HepG2 (cell line): ENCODE measurements around the gene TRPM1. TPM values are rescaled to one million over a fixed set of nuclear protein-coding genes. Genes with fewer than 3 reads are reported as not detected.

Source experiments
- ATAC-seq: fragments of 200-7000 bp; cut with Tn5 transposase; 3 replicates; pipeline ENCODE4 v1.9.1; 2020; ENCODE audit warnings: mild to moderate bottlenecking, moderate library complexity
- BruUV-seq: library from RNA; stranded (reverse); fragments of 400-500 nt; replicated peaks from 2 replicates; lab custom pipeline; 2021; lab: Mats Ljungman, UMichigan
- CTCF ChIA-PET: fragments of 300-600 bp; formaldehyde crosslinking; extraction: SDS; loops from one replicate; lab custom pipeline; 2021; ENCODE audit warnings: low total read pairs, inconsistent platforms, low intra/inter-chr PET ratio; lab: Yijun Ruan, JAX
- POLR2A ChIA-PET: fragments of 350-600 bp; sonication (Branson Sonifier 250); formaldehyde crosslinking; loops from one replicate; lab custom pipeline; 2020; ENCODE audit warnings: antibody characterized with exemption, inconsistent platforms; lab: Yijun Ruan, JAX
- DNase-seq: peaks from one replicate; pipeline ENCODE4 v3.0.0-alpha.2; 2015; ENCODE audit warnings: low spot score
- FAIRE-seq: peaks from 3 replicates; lab custom pipeline; 2011; peaks lifted over from hg19 to GRCh38; lab: Jason Lieb, UNC
- H2AFZ ChIP-seq: one replicate; pipeline ENCODE4 v1.6.1; 2011; ENCODE audit warnings: low read length, inconsistent platforms
- H3K27ac ChIP-seq: fragments of 300-600 bp; 3 replicates; pipeline ENCODE4 v1.8.0; 2011; ENCODE audit warnings: mixed run types, mild to moderate bottlenecking, mixed read lengths, low read length, inconsistent platforms; ENCODE audit not compliant: insufficient read depth; ENCODE audit errors: extremely low read length
- H3K27me3 ChIP-seq, 2 experiments: fragments of 200-600 bp in 1 of 2; 2 replicates in 1 of 2; 3 replicates in 1 of 2; pipeline versions ENCODE4 v1.6.0 to v1.8.0; 2011; ENCODE audit warnings: low read length in 2 of 2, mild to moderate bottlenecking in 2 of 2, moderate library complexity in 2 of 2, inconsistent platforms in 1 of 2; ENCODE audit not compliant: insufficient read depth in 2 of 2, control insufficient read depth in 1 of 2
- H3K36me3 ChIP-seq, 2 experiments: fragments of 200-600 bp in 1 of 2; replicated peaks in 1 of 2; 2 replicates in 1 of 2; 3 replicates in 1 of 2; pipeline versions ENCODE4 v1.5.1 to v1.8.0; 2011; ENCODE audit warnings: low read length in 2 of 2, inconsistent platforms in 1 of 2; ENCODE audit not compliant: insufficient read depth in 2 of 2, control insufficient read depth in 1 of 2
- H3K4me1 ChIP-seq: 2 replicates; pipeline ENCODE4 v1.5.1; 2012; ENCODE audit warnings: low read length, inconsistent platforms; ENCODE audit not compliant: insufficient read depth
- H3K4me2 ChIP-seq: 2 replicates; pipeline ENCODE4 v1.6.0; 2011; ENCODE audit warnings: low read depth, low read length, inconsistent platforms
- H3K4me3 ChIP-seq, 3 experiments: fragments of 200-600 bp in 1 of 3; sonication (generic), shearing (Covaris generic) in 1 of 3; replicated peaks in 1 of 3; 2 replicates each; pipeline ENCODE4 v1.5.1; 2011 to 2016; ENCODE audit warnings: low read length in 3 of 3, inconsistent platforms in 2 of 3, low read depth in 2 of 3, mild to moderate bottlenecking in 2 of 3, control low read depth in 1 of 3, mixed read lengths in 1 of 3; ENCODE audit not compliant: insufficient read depth in 1 of 3
- H3K79me2 ChIP-seq: one replicate; pipeline ENCODE4 v1.6.1; 2011; ENCODE audit warnings: low read length, inconsistent platforms; ENCODE audit not compliant: insufficient read depth
- H3K9ac ChIP-seq: 2 replicates; pipeline ENCODE4 v1.6.0; 2011; ENCODE audit warnings: mild to moderate bottlenecking, low read depth, low read length, inconsistent platforms; ENCODE audit not compliant: insufficient read depth
- H3K9me3 ChIP-seq: 2 replicates; pipeline ENCODE4 v1.5.1; 2012; ENCODE audit warnings: mild to moderate bottlenecking, low read length
- H4K20me1 ChIP-seq: 2 replicates; pipeline ENCODE4 v1.6.0; 2011; ENCODE audit warnings: inconsistent platforms, mild to moderate bottlenecking, low read length, moderate library complexity; ENCODE audit not compliant: insufficient read depth
- ARHGAP35 ChIP-seq: sonication (generic); formaldehyde crosslinking; IDR thresholded peaks from 2 replicates; pipeline ENCODE4 v1.9.0; 2022; ENCODE audit warnings: mild to moderate bottlenecking, inconsistent platforms, moderate library complexity, missing genetic modification reagents, borderline replicate concordance
- HINFP ChIP-seq: sonication (generic); formaldehyde crosslinking; IDR thresholded peaks from 2 replicates; pipeline ENCODE4 v1.4.0; 2020; ENCODE audit warnings: low read depth, mild to moderate bottlenecking, missing genetic modification reagents
- HOXA9 ChIP-seq: sonication (generic); formaldehyde crosslinking; IDR thresholded peaks from 2 replicates; pipeline ENCODE4 v1.8.1; 2022; ENCODE audit warnings: missing genetic modification reagents, mild to moderate bottlenecking, moderate library complexity, borderline replicate concordance
- PAXIP1 ChIP-seq: sonication (generic); formaldehyde crosslinking; conservative IDR thresholded peaks from 2 replicates; pipeline ENCODE4 v1.4.0; 2020; ENCODE audit warnings: mild to moderate bottlenecking, missing genetic modification reagents, moderate library complexity
- PHB2 ChIP-seq: fragments of 450-650 bp; IDR thresholded peaks from 2 replicates; pipeline ENCODE4 v1.6.1; 2018; ENCODE audit not compliant: partially characterized antibody
- ZBTB38 ChIP-seq: sonication (generic); formaldehyde crosslinking; IDR thresholded peaks from 2 replicates; pipeline ENCODE4 v1.5.1; 2020; ENCODE audit warnings: mild to moderate bottlenecking, missing genetic modification reagents
- ZFP90 ChIP-seq: sonication (generic); formaldehyde crosslinking; IDR thresholded peaks from 2 replicates; pipeline ENCODE4 v1.8.0; 2022; ENCODE audit warnings: missing genetic modification reagents, mild to moderate bottlenecking, inconsistent platforms, borderline replicate concordance
- WGBS: methylation state at CpG from one replicate; pipeline ENCODE4 v1.1.6; 2017; ENCODE audit warnings: low lambda C conversion rate; 5-methylcytosine and 5-hydroxymethylcytosine counted together
- in situ Hi-C: cut with HindIII; loops from 2 replicates; pipeline ENCODE4 v1.10.0; 2017; ENCODE audit warnings: low pct_unique_long_range_greater_than_20kb; ENCODE audit not compliant: extremely low pct_ligation_motif_present
- intact Hi-C: fragments of 100-400 bp; cut with micrococcal nuclease; formaldehyde crosslinking; loops from one replicate; pipeline ENCODE4 v1.10.0; 2022; ENCODE audit not compliant: unreplicated experiment
- polyA plus RNA-seq, 8 experiments: library from polyadenylated mRNA; depleted of rRNA in 3 of 8; stranded (reverse) in 7 of 8; unstranded in 1 of 8; fragments of >200 nt; fragmentation: Illumina TruSeq in 4 of 8; extraction: Trizol in 4 of 8; gene quantifications; 2 replicates each; pipeline versions ENCODE4 v1.2.1 to v1.2.3, GENCODE V29; 2011 to 2016; ENCODE audit warnings: low read depth in 4 of 8, missing spikeins in 1 of 8, mixed read lengths in 1 of 8; ENCODE audit not compliant: insufficient read depth in 1 of 8
- total RNA-seq, 5 experiments: library from RNA; depleted of rRNA; stranded (reverse); fragments of >200 nt; fragmentation: Illumina TruSeq; extraction: Trizol; gene quantifications; 2 replicates each; pipeline ENCODE4 v1.2.3, GENCODE V29; 2016; ENCODE audit warnings: low read depth in 1 of 5
- TF ChIP-seq, protein P1 (sequence below): sonication (generic); formaldehyde crosslinking; IDR thresholded peaks from 2 replicates; pipeline ENCODE4 v1.8.0; 2022; ENCODE audit warnings: mild to moderate bottlenecking, missing genetic modification reagents, borderline replicate concordance
- TF ChIP-seq, protein P2 (sequence below): sonication (generic); formaldehyde crosslinking; IDR thresholded peaks from 2 replicates; pipeline ENCODE4 v1.5.0; 2020; ENCODE audit warnings: mild to moderate bottlenecking, missing genetic modification reagents, borderline replicate concordance

The TRPM1 gene
- total and polyA plus RNA-seq, 2 of the 13 experiments (the other 11 are each of a cell fraction or from before 2014, with no cell fraction given): not detected

GRCh38 chr15:31108836-31109235, 7.3 kb upstream of the TRPM1 start:
- no peak for FAIRE-seq
- WGBS: 49% methylated on average over 4 of the region's 4 CpGs
- Histone ChIP-seq H3K79me2 (no peaks in the 10 kb centered on the region), H3K9ac (no peak overlapping the region), H2AFZ (no peak overlapping the region), H3K4me3 (no peak overlapping the region), H3K9me3 (no peaks in the 10 kb centered on the region), H3K4me1 (no peaks in the 10 kb centered on the region), H3K27me3 (peaks cover 0 to 4% of the 10 kb centered on the region in 2 experiments; a peak in 1 of 5 replicates), H3K4me2 (no peak overlapping the region), H4K20me1 (no peaks in the 10 kb centered on the region), H3K36me3 (no peaks in the 10 kb centered on the region), H3K27ac (no peak overlapping the region)
- in situ Hi-C loops (no loop called here), intact Hi-C loops (no loop called here)
- no TSS peak for BruUV-seq
- ChIA-PET POLR2A (no interaction called here), CTCF (no interaction called here)
- DNase-seq: no peak
- ATAC-seq: no peak
- TF ChIP-seq ZFP90 (CRISPR knock-in tag): no peak
- TF ChIP-seq, protein P1, sequence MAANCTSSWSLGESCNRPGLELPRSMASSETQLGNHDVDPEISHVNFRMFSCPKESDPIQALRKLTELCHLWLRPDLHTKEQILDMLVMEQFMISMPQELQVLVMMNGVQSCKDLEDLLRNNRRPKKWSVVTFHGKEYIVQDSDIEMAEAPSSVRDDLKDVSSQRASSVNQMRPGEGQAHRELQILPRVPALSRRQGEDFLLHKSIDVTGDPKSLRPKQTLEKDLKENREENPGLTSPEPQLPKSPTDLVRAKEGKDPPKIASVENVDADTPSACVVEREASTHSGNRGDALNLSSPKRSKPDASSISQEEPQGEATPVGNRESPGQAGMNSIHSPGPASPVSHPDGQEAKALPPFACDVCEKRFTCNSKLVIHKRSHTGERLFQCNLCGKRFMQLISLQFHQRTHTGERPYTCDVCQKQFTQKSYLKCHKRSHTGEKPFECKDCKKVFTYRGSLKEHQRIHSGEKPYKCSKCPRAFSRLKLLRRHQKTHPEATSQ (CRISPR knock-in tag): no peak
- no peak for TF ChIP-seq PHB2
- TF ChIP-seq ZBTB38: no peak
- TF ChIP-seq ARHGAP35 (CRISPR knock-in tag): no peak
- TF ChIP-seq, protein P2, sequence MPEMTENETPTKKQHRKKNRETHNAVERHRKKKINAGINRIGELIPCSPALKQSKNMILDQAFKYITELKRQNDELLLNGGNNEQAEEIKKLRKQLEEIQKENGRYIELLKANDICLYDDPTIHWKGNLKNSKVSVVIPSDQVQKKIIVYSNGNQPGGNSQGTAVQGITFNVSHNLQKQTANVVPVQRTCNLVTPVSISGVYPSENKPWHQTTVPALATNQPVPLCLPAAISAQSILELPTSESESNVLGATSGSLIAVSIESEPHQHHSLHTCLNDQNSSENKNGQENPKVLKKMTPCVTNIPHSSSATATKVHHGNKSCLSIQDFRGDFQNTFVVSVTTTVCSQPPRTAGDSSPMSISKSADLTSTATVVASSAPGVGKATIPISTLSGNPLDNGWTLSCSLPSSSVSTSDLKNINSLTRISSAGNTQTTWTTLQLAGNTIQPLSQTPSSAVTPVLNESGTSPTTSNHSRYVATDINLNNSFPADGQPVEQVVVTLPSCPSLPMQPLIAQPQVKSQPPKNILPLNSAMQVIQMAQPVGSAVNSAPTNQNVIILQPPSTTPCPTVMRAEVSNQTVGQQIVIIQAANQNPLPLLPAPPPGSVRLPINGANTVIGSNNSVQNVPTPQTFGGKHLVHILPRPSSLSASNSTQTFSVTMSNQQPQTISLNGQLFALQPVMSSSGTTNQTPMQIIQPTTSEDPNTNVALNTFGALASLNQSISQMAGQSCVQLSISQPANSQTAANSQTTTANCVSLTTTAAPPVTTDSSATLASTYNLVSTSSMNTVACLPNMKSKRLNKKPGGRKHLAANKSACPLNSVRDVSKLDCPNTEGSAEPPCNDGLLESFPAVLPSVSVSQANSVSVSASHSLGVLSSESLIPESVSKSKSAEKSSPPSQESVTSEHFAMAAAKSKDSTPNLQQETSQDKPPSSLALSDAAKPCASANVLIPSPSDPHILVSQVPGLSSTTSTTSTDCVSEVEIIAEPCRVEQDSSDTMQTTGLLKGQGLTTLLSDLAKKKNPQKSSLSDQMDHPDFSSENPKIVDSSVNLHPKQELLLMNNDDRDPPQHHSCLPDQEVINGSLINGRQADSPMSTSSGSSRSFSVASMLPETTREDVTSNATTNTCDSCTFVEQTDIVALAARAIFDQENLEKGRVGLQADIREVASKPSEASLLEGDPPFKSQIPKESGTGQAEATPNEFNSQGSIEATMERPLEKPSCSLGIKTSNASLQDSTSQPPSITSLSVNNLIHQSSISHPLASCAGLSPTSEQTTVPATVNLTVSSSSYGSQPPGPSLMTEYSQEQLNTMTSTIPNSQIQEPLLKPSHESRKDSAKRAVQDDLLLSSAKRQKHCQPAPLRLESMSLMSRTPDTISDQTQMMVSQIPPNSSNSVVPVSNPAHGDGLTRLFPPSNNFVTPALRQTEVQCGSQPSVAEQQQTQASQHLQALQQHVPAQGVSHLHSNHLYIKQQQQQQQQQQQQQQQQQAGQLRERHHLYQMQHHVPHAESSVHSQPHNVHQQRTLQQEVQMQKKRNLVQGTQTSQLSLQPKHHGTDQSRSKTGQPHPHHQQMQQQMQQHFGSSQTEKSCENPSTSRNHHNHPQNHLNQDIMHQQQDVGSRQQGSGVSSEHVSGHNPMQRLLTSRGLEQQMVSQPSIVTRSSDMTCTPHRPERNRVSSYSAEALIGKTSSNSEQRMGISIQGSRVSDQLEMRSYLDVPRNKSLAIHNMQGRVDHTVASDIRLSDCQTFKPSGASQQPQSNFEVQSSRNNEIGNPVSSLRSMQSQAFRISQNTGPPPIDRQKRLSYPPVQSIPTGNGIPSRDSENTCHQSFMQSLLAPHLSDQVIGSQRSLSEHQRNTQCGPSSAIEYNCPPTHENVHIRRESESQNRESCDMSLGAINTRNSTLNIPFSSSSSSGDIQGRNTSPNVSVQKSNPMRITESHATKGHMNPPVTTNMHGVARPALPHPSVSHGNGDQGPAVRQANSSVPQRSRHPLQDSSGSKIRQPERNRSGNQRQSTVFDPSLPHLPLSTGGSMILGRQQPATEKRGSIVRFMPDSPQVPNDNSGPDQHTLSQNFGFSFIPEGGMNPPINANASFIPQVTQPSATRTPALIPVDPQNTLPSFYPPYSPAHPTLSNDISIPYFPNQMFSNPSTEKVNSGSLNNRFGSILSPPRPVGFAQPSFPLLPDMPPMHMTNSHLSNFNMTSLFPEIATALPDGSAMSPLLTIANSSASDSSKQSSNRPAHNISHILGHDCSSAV (CRISPR knock-in tag): no peak
- no peak for TF ChIP-seq HINFP (CRISPR knock-in tag)
- no peak for TF ChIP-seq PAXIP1 (CRISPR knock-in tag)
- no peak for TF ChIP-seq HOXA9 (CRISPR knock-in tag)
